HCT116 (cell line): ENCODE measurements around the gene PTPRZ1. TPM values are rescaled to one million over a fixed set of nuclear protein-coding genes. Genes with fewer than 3 reads are reported as not detected.

ENCODE experiments used
- ATAC-seq: fragments of 200-7000 bp; cut with Tn5 transposase; 2 replicates; pipeline ENCODE4 v1.9.1; 2020; ENCODE audit warnings: mild to moderate bottlenecking, moderate library complexity
- BruUV-seq: library from RNA; stranded (reverse); fragments of 400-500 nt; replicated peaks from 2 replicates; lab custom pipeline; 2021; lab: Mats Ljungman, UMichigan
- CTCF ChIA-PET: fragments of 300-600 bp; sonication (Branson Sonifier 250); formaldehyde crosslinking; loops from one replicate; lab custom pipeline; 2021; ENCODE audit warnings: antibody characterized with exemption; lab: Charles Lee
- POLR2A ChIA-PET: fragments of 300-600, 350-600 bp; sonication (Branson Sonifier 250); formaldehyde crosslinking; loops from one replicate; lab custom pipeline; 2021; ENCODE audit warnings: antibody characterized with exemption; lab: Charles Lee
- RAD21 ChIA-PET, 2 experiments: fragments of 300-600 bp; sonication (Branson Sonifier 250); formaldehyde crosslinking; loops; one replicate each; lab custom pipeline; 2023; ENCODE audit warnings: low total read pairs in 2 of 2; ENCODE audit not compliant: uncharacterized antibody in 2 of 2, unreplicated experiment in 2 of 2, low non-redundant PET in 1 of 2; lab: Charles Lee
- DNase-seq: peaks from one replicate; pipeline ENCODE4 v3.0.0-alpha.2; 2010; ENCODE audit warnings: low read depth, low spot score
- H2AFZ ChIP-seq: fragments of 200-600 bp; shearing (Covaris generic), sonication (generic); 2 replicates; pipeline ENCODE4 v1.6.1; 2017; ENCODE audit warnings: low read depth, mixed run types, mixed read lengths, antibody characterized with exemption, low read length; ENCODE audit not compliant: poor library complexity, severe bottlenecking
- H3K27ac ChIP-seq: 2 replicates; pipeline ENCODE4 v1.5.1; 2012; ENCODE audit warnings: low read depth, low read length
- H3K27me3 ChIP-seq: fragments of 200-600 bp; sonication (generic); 2 replicates; pipeline ENCODE4 v1.6.1; 2016; ENCODE audit warnings: mixed run types, low read length, mixed read lengths; ENCODE audit not compliant: insufficient read depth
- H3K36me3 ChIP-seq, 2 experiments: fragments of 200-500 bp in 1 of 2; fragments of 200-600 bp in 1 of 2; sonication (Bioruptor generic) in 1 of 2; sonication (generic) in 1 of 2; 2 replicates each; pipeline versions ENCODE4 v1.5.1 to v1.6.1; 2014 to 2016; ENCODE audit warnings: low read length in 2 of 2, inconsistent platforms in 1 of 2, mixed read lengths in 1 of 2, mixed run types in 1 of 2; ENCODE audit not compliant: insufficient read depth in 2 of 2, control insufficient read depth in 1 of 2
- H3K4me1 ChIP-seq, 2 experiments: fragments of 200-600 bp in 1 of 2; sonication (generic) in 1 of 2; 2 replicates each; pipeline versions ENCODE4 v1.5.1 to v1.6.1; 2012 to 2017; ENCODE audit warnings: low read length in 2 of 2, inconsistent platforms in 1 of 2, mild to moderate bottlenecking in 1 of 2, mixed read lengths in 1 of 2, mixed run types in 1 of 2, moderate library complexity in 1 of 2; ENCODE audit not compliant: insufficient read depth in 2 of 2, control insufficient read depth in 1 of 2
- H3K4me2 ChIP-seq: fragments of 200-600 bp; sonication (generic); 2 replicates; pipeline ENCODE4 v1.6.1; 2017; ENCODE audit warnings: mixed run types, low read length, mixed read lengths
- H3K4me3 ChIP-seq, 2 experiments: fragments of 200-600 bp in 1 of 2; sonication (generic) in 1 of 2; replicated peaks in 1 of 2; 2 replicates each; pipeline ENCODE4 v1.5.1; 2011 to 2016; ENCODE audit warnings: low read length in 2 of 2, control low read depth in 1 of 2, low read depth in 1 of 2, mild to moderate bottlenecking in 1 of 2, mixed read lengths in 1 of 2, mixed run types in 1 of 2
- H3K79me2 ChIP-seq: fragments of 200-600 bp; sonication (generic); 2 replicates; pipeline ENCODE4 v1.6.1; 2017; ENCODE audit warnings: mild to moderate bottlenecking, mixed run types, low read length, moderate library complexity, mixed read lengths; ENCODE audit not compliant: insufficient read depth
- H3K9ac ChIP-seq: fragments of 200-600 bp; sonication (generic); 2 replicates; pipeline ENCODE4 v1.6.1; 2016; ENCODE audit warnings: low read length, mixed read lengths
- H3K9me2 ChIP-seq: fragments of 200-600 bp; sonication (generic), shearing (Covaris generic); 2 replicates; pipeline ENCODE4 v1.6.1; 2017; ENCODE audit warnings: mixed run types, mild to moderate bottlenecking, moderate library complexity; ENCODE audit not compliant: insufficient read depth
- H3K9me3 ChIP-seq, 2 experiments: fragments of 200-500 bp in 1 of 2; fragments of 200-600 bp in 1 of 2; sonication (Bioruptor generic) in 1 of 2; sonication (generic) in 1 of 2; 2 replicates each; pipeline ENCODE4 v1.6.1; 2014 to 2017; ENCODE audit warnings: low read length in 2 of 2, mixed read lengths in 2 of 2, inconsistent platforms in 1 of 2, low read depth in 1 of 2, mild to moderate bottlenecking in 1 of 2, mixed run types in 1 of 2, moderate library complexity in 1 of 2; ENCODE audit not compliant: control insufficient read depth in 1 of 2, insufficient read depth in 1 of 2
- H4K20me1 ChIP-seq: fragments of 200-600 bp; sonication (generic), shearing (Covaris generic); 2 replicates; pipeline ENCODE4 v1.6.1; 2017; ENCODE audit warnings: mixed run types, mild to moderate bottlenecking, moderate library complexity; ENCODE audit not compliant: insufficient read depth
- CEBPB ChIP-seq: IDR thresholded peaks from 2 replicates; pipeline ENCODE4 v1.6.1; 2012; ENCODE audit warnings: low read depth
- EGR1 ChIP-seq: IDR thresholded peaks from 2 replicates; pipeline ENCODE4 v1.6.1; 2012; ENCODE audit warnings: low read depth
- EZH2 ChIP-seq: fragments of 200-600 bp; sonication (generic); IDR thresholded peaks from 2 replicates; pipeline ENCODE4 v1.6.1; 2017; ENCODE audit warnings: antibody characterized with exemption, mixed run types
- EZH2phosphoT487 ChIP-seq: fragments of 200-600 bp; IDR thresholded peaks from 2 replicates; pipeline ENCODE4 v1.6.1; 2018; ENCODE audit warnings: antibody characterized with exemption, borderline replicate concordance
- FOSL1 ChIP-seq: IDR thresholded peaks from 2 replicates; pipeline ENCODE4 v1.6.1; 2012; ENCODE audit warnings: low read depth
- JUND ChIP-seq: IDR thresholded peaks from 2 replicates; pipeline ENCODE4 v1.6.1; 2012
- POLR2A ChIP-seq: IDR thresholded peaks from 2 replicates; pipeline ENCODE4 v1.7.0; 2011; ENCODE audit warnings: borderline replicate concordance; ENCODE audit not compliant: insufficient read depth, insufficient read length; ENCODE audit errors: extremely low read depth
- SP1 ChIP-seq: IDR thresholded peaks from 2 replicates; pipeline ENCODE4 v1.6.1; 2012; ENCODE audit warnings: low read depth
- TCF7L2 ChIP-seq: IDR thresholded peaks from 2 replicates; pipeline ENCODE4 v1.7.0; 2011; ENCODE audit warnings: borderline replicate concordance, inconsistent platforms; ENCODE audit not compliant: insufficient read depth, insufficient read length; ENCODE audit errors: extremely low read depth
- YY1 ChIP-seq: IDR thresholded peaks from 2 replicates; pipeline ENCODE4 v1.6.1; 2011; ENCODE audit warnings: low read length, low read depth, moderate library complexity, mild to moderate bottlenecking; ENCODE audit not compliant: insufficient replicate concordance; ENCODE audit errors: extremely low read depth
- ZFX ChIP-seq: fragments of 450-650 bp; IDR thresholded peaks from 2 replicates; pipeline ENCODE4 v1.6.1; 2017
- intact Hi-C: fragments of 100-400 bp; cut with micrococcal nuclease; formaldehyde crosslinking; loops from 2 replicates; pipeline ENCODE4 v1.10.0; 2022
- total RNA-seq: library from RNA; stranded (reverse); gene quantifications from one replicate; pipeline ENCODE4 v1.2.1, GENCODE V29; 2021; ENCODE audit not compliant: unreplicated experiment
- TF ChIP-seq, protein P1 (sequence below): IDR thresholded peaks from 2 replicates; pipeline ENCODE4 v1.6.1; 2011; ENCODE audit warnings: mild to moderate bottlenecking, low read length, moderate library complexity; ENCODE audit not compliant: insufficient replicate concordance; ENCODE audit errors: extremely low read depth
- TF ChIP-seq, protein P2 (sequence below), 3 experiments: fragments of 200-600 bp in 1 of 3; sonication (generic) in 1 of 3; IDR thresholded peaks in 2 of 3; conservative IDR thresholded peaks in 1 of 3; 2 replicates each; pipeline ENCODE4 v1.5.1; 2012 to 2017; ENCODE audit warnings: low read depth in 2 of 3, low read length in 2 of 3, antibody characterized with exemption in 1 of 3, borderline replicate concordance in 1 of 3, control low read depth in 1 of 3, mild to moderate bottlenecking in 1 of 3, mixed read lengths in 1 of 3, mixed run types in 1 of 3, moderate library complexity in 1 of 3; ENCODE audit not compliant: insufficient read depth in 1 of 3
- TF ChIP-seq, protein P3 (sequence below): IDR thresholded peaks from 2 replicates; pipeline ENCODE4 v1.6.1; 2012
- TF ChIP-seq, protein P4 (sequence below): IDR thresholded peaks from 2 replicates; pipeline ENCODE4 v1.6.1; 2012; ENCODE audit warnings: low read depth

The PTPRZ1 gene
- total RNA-seq, 1 experiment from 2014 or later = 0.25 TPM

DNA sequence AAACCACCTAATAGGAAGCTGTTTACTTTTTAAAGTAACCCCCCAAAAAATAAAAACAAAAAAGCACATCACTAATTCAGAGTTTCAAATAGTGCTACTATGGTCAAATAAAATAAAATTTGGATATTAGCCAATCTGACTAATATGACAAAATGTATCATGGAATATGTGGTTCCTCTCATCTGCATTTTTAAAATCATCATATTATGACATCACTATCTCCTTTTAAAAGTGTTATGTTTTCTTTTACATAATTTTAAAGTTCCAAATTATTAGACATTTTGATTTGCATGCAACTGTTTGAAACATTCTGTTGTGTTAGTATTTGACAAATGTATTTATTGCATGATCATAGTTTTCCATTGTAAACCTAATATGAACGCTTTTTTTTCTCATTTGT, 160.7 kb downstream of the PTPRZ1 start:
- Histone ChIP-seq H3K9me2 (no peaks in the 10 kb centered on the region), H3K4me2 (no peak overlapping the region), H3K27ac (no peak overlapping the region), H3K9me3 (no peaks in the 10 kb centered on the region), H2AFZ (no peak overlapping the region), H3K36me3 (no peaks in the 10 kb centered on the region), H3K79me2 (no peaks in the 10 kb centered on the region), H3K27me3 (no peaks in the 10 kb centered on the region), H3K4me1 (no peaks in the 10 kb centered on the region), H3K4me3 (no peak overlapping the region), H3K9ac (no peak overlapping the region), H4K20me1 (no peaks in the 10 kb centered on the region)
- ChIA-PET CTCF (no interaction called here), POLR2A (no interaction called here), RAD21 (no interaction called here)
- no TSS peak for BruUV-seq
- no peak for ATAC-seq
- no peak for DNase-seq
- TF ChIP-seq FOSL1 (no peak), CEBPB (no peak), JUND (no peak), YY1 (no peak), SP1 (no peak), EGR1 (no peak), POLR2A (no peak)
- TF ChIP-seq, protein P1, sequence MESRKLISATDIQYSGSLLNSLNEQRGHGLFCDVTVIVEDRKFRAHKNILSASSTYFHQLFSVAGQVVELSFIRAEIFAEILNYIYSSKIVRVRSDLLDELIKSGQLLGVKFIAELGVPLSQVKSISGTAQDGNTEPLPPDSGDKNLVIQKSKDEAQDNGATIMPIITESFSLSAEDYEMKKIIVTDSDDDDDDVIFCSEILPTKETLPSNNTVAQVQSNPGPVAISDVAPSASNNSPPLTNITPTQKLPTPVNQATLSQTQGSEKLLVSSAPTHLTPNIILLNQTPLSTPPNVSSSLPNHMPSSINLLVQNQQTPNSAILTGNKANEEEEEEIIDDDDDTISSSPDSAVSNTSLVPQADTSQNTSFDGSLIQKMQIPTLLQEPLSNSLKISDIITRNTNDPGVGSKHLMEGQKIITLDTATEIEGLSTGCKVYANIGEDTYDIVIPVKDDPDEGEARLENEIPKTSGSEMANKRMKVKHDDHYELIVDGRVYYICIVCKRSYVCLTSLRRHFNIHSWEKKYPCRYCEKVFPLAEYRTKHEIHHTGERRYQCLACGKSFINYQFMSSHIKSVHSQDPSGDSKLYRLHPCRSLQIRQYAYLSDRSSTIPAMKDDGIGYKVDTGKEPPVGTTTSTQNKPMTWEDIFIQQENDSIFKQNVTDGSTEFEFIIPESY = no peak
- intact Hi-C loops = no loop called here

DNA sequence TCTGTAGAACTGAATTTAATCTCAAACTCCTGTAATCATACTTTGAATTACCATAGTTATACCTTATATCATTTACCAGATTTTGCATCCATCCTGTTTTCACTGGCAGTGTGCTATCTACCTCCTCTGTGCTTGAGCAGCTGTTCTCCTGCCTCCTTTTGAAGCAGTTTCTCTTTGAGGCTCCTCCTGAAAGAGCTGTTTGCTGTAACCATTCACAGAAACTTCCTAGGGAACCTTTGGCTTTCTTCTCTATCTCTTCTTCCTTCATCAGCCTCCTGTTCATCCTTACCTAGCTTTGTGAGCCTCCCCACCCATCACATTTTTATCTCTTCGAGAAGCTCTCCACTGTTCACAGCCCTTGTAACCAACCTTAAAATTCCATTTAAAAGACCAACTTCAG, 162.9 kb downstream of the PTPRZ1 start:
- H3K9ac ChIP-seq = no peak overlapping the region
- no peak overlapping the region for H2AFZ ChIP-seq
- H4K20me1 ChIP-seq = no peaks in the 10 kb centered on the region
- H3K4me2 ChIP-seq = no peak overlapping the region
- ChIA-PET CTCF (no interaction called here), POLR2A (no interaction called here), RAD21 (no interaction called here)
- no peaks in the 10 kb centered on the region for H3K79me2 ChIP-seq
- no peak overlapping the region for H3K4me3 ChIP-seq
- H3K9me3 ChIP-seq = no peaks in the 10 kb centered on the region
- H3K36me3 ChIP-seq = no peaks in the 10 kb centered on the region
- no peak overlapping the region for H3K27ac ChIP-seq
- intact Hi-C loops = no loop called here
- no peaks in the 10 kb centered on the region for H3K27me3 ChIP-seq
- no peaks in the 10 kb centered on the region for H3K9me2 ChIP-seq
- ATAC-seq (no peak), DNase-seq (no peak)
- H3K4me1 ChIP-seq = no peaks in the 10 kb centered on the region
- BruUV-seq = no TSS peak
- TF ChIP-seq, protein P2, sequence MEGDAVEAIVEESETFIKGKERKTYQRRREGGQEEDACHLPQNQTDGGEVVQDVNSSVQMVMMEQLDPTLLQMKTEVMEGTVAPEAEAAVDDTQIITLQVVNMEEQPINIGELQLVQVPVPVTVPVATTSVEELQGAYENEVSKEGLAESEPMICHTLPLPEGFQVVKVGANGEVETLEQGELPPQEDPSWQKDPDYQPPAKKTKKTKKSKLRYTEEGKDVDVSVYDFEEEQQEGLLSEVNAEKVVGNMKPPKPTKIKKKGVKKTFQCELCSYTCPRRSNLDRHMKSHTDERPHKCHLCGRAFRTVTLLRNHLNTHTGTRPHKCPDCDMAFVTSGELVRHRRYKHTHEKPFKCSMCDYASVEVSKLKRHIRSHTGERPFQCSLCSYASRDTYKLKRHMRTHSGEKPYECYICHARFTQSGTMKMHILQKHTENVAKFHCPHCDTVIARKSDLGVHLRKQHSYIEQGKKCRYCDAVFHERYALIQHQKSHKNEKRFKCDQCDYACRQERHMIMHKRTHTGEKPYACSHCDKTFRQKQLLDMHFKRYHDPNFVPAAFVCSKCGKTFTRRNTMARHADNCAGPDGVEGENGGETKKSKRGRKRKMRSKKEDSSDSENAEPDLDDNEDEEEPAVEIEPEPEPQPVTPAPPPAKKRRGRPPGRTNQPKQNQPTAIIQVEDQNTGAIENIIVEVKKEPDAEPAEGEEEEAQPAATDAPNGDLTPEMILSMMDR (IDR thresholded peaks at IDR 0.05 in 2 of 3, conservative IDR thresholded peaks at IDR 0.05 in 1 of 3; ENCODE audit: borderline replicate concordance in 1 of 3, insufficient read depth in 1 of 3, low read depth in 2 of 3, low read length in 2 of 3) = no peak
- TF ChIP-seq, protein P3, sequence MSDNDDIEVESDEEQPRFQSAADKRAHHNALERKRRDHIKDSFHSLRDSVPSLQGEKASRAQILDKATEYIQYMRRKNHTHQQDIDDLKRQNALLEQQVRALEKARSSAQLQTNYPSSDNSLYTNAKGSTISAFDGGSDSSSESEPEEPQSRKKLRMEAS = no peak
- TF ChIP-seq EZH2phosphoT487 (no peak), EZH2 (no peak), TCF7L2 (no peak), SP1 (no peak), ZFX (no peak)
- TF ChIP-seq, protein P4, sequence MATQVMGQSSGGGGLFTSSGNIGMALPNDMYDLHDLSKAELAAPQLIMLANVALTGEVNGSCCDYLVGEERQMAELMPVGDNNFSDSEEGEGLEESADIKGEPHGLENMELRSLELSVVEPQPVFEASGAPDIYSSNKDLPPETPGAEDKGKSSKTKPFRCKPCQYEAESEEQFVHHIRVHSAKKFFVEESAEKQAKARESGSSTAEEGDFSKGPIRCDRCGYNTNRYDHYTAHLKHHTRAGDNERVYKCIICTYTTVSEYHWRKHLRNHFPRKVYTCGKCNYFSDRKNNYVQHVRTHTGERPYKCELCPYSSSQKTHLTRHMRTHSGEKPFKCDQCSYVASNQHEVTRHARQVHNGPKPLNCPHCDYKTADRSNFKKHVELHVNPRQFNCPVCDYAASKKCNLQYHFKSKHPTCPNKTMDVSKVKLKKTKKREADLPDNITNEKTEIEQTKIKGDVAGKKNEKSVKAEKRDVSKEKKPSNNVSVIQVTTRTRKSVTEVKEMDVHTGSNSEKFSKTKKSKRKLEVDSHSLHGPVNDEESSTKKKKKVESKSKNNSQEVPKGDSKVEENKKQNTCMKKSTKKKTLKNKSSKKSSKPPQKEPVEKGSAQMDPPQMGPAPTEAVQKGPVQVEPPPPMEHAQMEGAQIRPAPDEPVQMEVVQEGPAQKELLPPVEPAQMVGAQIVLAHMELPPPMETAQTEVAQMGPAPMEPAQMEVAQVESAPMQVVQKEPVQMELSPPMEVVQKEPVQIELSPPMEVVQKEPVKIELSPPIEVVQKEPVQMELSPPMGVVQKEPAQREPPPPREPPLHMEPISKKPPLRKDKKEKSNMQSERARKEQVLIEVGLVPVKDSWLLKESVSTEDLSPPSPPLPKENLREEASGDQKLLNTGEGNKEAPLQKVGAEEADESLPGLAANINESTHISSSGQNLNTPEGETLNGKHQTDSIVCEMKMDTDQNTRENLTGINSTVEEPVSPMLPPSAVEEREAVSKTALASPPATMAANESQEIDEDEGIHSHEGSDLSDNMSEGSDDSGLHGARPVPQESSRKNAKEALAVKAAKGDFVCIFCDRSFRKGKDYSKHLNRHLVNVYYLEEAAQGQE = no peak
